ENCODE measurements around the gene THY1.
A peak's percentile ranks its signal among the peaks of the same experiment; 100 is the strongest.

The THY1 gene

DNA sequence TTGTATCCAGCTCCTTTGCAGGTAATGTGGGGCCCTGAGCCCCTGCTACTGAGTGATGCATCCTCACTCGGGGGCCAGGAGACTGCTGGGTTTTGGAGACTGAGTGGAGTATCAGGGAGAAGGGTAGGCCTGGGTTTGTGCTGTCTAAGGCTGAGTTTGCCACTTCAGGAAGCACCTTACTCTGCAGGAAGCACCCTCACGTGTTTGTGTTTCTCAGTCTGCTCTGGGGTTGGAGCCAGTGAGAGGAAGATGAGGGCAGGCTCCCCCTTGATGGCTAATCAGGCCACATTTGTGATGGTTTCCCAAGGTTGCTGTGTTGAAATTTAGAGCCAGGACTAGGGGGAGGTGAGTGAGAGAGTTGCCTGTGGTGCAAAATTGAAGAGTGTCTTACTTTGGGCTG lies 13.7 kb upstream of the THY1 start:
- TF ChIP-seq, protein P1, sequence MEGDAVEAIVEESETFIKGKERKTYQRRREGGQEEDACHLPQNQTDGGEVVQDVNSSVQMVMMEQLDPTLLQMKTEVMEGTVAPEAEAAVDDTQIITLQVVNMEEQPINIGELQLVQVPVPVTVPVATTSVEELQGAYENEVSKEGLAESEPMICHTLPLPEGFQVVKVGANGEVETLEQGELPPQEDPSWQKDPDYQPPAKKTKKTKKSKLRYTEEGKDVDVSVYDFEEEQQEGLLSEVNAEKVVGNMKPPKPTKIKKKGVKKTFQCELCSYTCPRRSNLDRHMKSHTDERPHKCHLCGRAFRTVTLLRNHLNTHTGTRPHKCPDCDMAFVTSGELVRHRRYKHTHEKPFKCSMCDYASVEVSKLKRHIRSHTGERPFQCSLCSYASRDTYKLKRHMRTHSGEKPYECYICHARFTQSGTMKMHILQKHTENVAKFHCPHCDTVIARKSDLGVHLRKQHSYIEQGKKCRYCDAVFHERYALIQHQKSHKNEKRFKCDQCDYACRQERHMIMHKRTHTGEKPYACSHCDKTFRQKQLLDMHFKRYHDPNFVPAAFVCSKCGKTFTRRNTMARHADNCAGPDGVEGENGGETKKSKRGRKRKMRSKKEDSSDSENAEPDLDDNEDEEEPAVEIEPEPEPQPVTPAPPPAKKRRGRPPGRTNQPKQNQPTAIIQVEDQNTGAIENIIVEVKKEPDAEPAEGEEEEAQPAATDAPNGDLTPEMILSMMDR (IDR thresholded peaks at IDR 0.05; ENCODE audit: insufficient read depth, low read length, missing control alignments) = no peak
- CTCF ChIA-PET = interaction anchor here (1.0 to 1.1 kb wide), 3 partner anchors 55 to 81 kb away, joined by 3 to 4 read pairs (median 3); no protein-coding TSS in a partner anchor

DNA sequence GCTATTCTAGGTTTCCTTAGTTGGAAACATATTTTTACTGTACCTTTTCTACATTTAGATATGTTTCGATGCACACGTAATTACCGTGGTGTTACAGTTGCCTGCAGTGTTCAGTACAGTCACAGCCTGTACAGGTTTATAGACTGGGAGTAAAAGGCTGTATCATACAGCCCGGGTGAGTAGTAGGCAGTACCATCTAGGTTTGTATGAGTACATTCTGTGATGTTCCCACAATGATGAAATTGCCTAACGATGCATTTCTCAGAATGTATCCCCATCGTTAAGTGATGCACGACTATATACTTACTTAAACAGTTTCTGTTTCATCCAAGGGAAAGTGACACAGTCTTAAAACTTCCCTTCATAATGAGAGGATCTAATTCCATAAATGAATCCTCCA lies 13.1 kb upstream of the THY1 start:
- DNase-seq (ENCODE audit: low read depth, low spot score) = no peak
- TF ChIP-seq, protein P1 (IDR thresholded peaks at IDR 0.05; ENCODE audit: insufficient read depth, low read length, missing control alignments) = no peak
- H3K4me3 ChIP-seq (ENCODE audit: low read depth, low read length) = no peak overlapping the region
- POLR2A ChIA-PET = no interaction called here
- CTCF ChIA-PET = interaction anchor here (1.0 to 1.1 kb wide), 2 partner anchors 54 to 78 kb away, joined by 3 read pairs; no protein-coding TSS in a partner anchor

More for the DNA sequence above, 13.7 kb upstream of the THY1 start:
- DNase-seq (ENCODE audit: low read depth, low spot score) = no peak
- POLR2A ChIA-PET = no interaction called here
- no peak overlapping the region for H3K4me3 ChIP-seq (ENCODE audit: low read depth, low read length)

DNA sequence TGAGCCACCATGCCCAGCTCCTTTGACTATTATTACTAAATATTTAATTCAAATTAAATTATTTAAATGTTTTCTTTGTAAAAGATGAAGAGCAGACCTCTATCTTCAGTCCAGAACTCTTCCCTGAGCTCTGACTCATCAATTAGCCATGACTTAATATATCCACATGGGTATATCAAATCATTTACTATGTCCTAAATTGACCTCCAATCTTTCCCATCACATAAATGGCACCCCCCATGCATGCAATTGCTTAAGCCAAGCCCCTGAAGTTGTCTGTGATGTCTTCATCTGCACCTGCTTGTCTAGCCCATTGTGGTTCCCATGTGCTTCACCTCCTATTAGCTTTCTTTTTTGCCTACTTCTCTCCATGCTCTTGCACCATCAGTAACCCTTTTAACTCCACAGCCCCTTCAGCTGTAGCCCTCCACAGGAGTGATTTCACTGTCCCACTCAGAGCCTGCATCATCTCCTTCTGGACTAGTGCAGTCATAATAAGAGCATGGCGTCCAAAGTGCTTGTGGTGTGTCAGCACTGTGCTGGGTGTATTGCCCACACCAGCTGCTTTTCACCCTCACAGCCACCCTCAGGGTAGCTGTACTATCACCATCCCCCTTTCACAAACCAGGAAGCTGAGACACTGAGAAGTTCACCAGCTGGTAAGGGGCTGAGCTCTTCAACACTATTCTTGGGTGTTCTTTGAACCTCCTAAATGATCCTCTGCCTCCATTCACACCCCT lies 11.8 kb upstream of the THY1 start:
- POLR2A ChIA-PET = no interaction called here
- no peak for DNase-seq (ENCODE audit: low read depth, low spot score)
- CTCF ChIA-PET = interaction anchor here (0.9 to 4.0 kb wide), 6 partner anchors 11 to 96 kb away, joined by 3 to 18 read pairs (median 4); partner anchors contain the start of genes C1QTNF5 and USP2
- no peak overlapping the region for H3K4me3 ChIP-seq (ENCODE audit: low read depth, low read length)
- TF ChIP-seq, protein P1 (IDR thresholded peaks at IDR 0.05; ENCODE audit: insufficient read depth, low read length, missing control alignments) = no peak

DNA sequence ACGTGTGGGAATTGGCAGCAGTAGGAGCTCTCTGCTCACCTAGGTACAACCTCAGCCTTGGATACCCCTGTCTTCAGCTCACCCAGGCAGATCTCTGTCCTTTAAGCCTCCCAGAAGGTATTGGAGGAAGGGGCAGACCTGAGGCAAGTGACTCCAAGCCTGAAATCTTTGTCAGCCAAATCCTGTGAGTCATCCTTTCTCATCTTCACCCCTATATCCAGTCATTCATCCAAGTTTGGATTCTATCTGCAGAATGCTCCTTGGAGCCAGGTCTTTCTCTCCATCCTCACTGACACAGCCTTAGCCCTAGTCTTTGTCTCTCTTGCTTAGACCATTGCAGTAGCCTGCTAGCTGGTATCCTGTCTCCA lies 10.4 kb upstream of the THY1 start:
- TF ChIP-seq, protein P1 (IDR thresholded peaks at IDR 0.05; ENCODE audit: insufficient read depth, low read length, missing control alignments) = no peak
- ChIA-PET CTCF (interaction anchor here (1.2 to 4.0 kb wide), 8 partner anchors 10 to 676 kb away, joined by 4 to 18 read pairs (median 10); partner anchors contain the start of genes C1QTNF5 and THY1), POLR2A (interaction anchor here (0.9 to 2.4 kb wide), 3 partner anchors 10 to 78 kb away, joined by 3 to 38 read pairs (median 4); partner anchors contain the start of gene THY1)
- peak overlapping the region; percentile 48 for H3K4me3 ChIP-seq (ENCODE audit: low read depth, low read length)
- DNase-seq (ENCODE audit: low read depth, low spot score) = no peak

DNA sequence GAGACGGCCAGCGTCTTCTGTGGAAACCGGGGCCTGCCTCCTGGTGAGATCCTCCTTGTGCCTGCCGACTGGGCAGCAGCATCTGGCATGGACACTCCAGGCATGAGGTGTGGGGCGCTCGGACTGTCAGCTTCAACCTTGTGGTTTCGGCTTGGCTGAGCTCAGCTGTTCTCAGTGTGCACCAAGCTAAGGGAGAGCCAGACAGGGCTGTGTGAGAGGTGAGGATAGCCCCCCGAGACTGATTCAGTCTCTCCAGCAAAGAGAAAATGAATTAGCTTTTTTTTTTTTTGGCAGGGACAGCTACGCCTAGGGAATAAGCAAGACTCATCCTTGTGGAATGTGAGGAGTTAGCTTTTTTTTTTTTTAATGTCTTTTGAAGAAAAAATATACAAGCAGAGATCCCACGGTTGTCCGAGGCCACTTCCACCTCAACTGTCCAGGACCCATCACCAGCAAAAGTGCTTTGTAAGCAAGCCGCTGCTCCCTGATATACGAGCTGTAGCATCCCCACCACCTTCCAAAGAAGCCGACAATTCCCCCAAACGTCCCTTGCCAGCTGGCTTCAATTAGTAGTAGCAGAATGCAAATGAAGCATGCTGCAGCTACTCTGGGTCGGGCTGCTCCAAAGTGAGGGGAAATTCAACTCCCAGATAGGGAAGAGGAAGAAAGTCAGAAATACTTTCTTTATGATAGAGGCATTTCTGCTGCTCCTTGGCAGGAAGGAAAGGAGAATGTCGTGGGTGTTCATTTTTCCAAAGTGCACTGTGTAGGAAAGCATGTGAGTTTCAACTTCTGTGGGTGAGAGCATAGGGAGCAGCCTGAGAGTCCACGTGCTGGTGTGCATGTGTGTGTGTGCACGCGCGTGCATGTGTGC lies 9.7 kb upstream of the THY1 start:
- DNase-seq (ENCODE audit: low read depth, low spot score) = no peak
- H3K4me3 ChIP-seq (ENCODE audit: low read depth, low read length) = peak overlapping the region; percentile 48
- ChIA-PET CTCF (interaction anchor here (0.9 to 4.0 kb wide), 11 partner anchors 9 to 676 kb away, joined by 3 to 18 read pairs (median 5); partner anchors contain the start of genes C1QTNF5 and THY1), POLR2A (interaction anchor here (0.6 to 2.4 kb wide), 8 partner anchors 9 to 92 kb away, joined by 3 to 38 read pairs (median 4); partner anchors contain the start of genes C1QTNF5 and THY1)
- TF ChIP-seq, protein P1 (IDR thresholded peaks at IDR 0.05; ENCODE audit: insufficient read depth, low read length, missing control alignments) = no peak
